Right ventricle myocardium inferior (tissue), 1 donor: ENCODE measurements around the gene ACYP2. TPM values are rescaled to one million over a fixed set of nuclear protein-coding genes. Genes with fewer than 3 reads are reported as not detected.
"Not testable (repeated sequence)": the region's sequence is repeated elsewhere in the genome, so short reads cannot be mapped to it uniquely, and the experiment has no call there.

Source experiments
- ATAC-seq: fragments of 200-7000 bp; cut with Tn5 transposase; one replicate; pipeline ENCODE4 v1.9.1; 2020; ENCODE audit warnings: mild to moderate bottlenecking, moderate library complexity
- DNase-seq: peaks from one replicate; pipeline ENCODE4 v3.0.0; 2021; ENCODE audit errors: missing footprints
- intact Hi-C: fragments of 100-400 bp; cut with DNase I; formaldehyde crosslinking; loops from one replicate; pipeline ENCODE4 v1.11.0; 2022
- total RNA-seq: library from RNA; stranded (reverse); fragmentation: NEBNext Ultra II Directional; extraction: Animal tissue kit (Norgen Biotek cat#: 25700); gene quantifications from one replicate; pipeline ENCODE4 v1.2.1, GENCODE V29; 2021
- donor health status: DM: no; HTN: yes; CAD: no; lungs with severe emphysema.

ACYP2 gene
- total RNA-seq, 1 donor from 2014 or later: 62.6 TPM

DNA sequence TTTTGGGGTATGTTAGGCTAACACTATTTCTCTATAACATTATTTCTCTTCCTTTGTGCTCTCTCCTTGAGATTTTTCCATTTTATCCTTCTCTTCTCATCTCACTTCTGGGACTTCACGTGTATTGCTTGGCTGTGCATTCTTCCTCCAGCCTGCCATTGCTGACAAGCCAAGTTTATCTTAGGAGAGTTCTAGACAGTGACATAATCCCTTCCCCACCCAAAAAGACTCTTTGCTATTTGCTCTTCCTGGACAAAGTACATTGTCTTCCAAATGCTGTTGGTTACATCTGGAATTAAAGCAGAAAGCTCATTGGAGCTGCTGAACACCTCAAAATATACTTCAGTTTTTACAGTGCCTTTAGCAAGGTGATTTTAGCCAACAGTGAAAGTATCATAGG is 131.7 kb downstream of the ACYP2 start:
- intact Hi-C loops: no loop called here
- ATAC-seq (peak; percentile 46), DNase-seq (no peak)

DNA sequence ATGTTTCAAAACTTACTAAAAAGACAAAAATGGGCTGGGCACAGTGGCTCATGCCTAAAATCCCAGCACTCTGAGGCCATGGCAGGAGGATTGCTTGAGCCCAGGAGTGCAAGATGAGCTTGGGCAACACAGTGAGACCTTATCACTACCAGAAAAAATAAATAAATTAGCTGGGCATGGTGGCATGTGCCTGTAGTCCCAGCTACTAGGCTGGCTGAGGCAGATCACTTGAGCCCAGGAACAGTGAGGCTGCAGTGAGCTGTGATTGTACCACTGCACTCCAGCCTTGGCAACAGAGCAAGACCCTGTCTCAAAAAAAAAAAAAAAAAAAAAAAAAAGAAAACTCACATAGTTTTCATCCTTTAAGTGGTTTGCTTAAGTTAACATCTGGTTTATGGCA is 134.2 kb downstream of the ACYP2 start:
- intact Hi-C loops: no loop called here
- ATAC-seq (no peak), DNase-seq (no peak)

DNA sequence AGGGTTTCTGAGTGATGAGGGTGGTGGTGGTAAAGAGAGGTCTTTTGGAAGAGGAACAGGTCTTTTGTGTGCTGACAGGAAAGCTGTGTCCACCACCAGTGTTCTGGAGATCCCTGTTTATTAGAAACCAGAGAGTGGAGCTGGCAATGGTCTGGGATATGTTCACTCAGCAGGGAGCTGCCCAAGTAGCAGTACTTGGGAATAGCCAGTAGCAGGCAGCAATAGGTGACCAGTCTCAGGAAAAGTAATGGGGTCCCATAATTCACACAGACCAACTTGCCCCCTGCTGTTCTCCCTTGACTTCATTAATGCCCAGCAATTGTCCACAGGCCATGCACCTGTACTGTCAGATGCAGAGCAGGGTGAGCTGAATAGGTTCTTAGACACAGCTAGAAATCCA is 138.8 kb downstream of the ACYP2 start:
- ATAC-seq: no peak

DNA sequence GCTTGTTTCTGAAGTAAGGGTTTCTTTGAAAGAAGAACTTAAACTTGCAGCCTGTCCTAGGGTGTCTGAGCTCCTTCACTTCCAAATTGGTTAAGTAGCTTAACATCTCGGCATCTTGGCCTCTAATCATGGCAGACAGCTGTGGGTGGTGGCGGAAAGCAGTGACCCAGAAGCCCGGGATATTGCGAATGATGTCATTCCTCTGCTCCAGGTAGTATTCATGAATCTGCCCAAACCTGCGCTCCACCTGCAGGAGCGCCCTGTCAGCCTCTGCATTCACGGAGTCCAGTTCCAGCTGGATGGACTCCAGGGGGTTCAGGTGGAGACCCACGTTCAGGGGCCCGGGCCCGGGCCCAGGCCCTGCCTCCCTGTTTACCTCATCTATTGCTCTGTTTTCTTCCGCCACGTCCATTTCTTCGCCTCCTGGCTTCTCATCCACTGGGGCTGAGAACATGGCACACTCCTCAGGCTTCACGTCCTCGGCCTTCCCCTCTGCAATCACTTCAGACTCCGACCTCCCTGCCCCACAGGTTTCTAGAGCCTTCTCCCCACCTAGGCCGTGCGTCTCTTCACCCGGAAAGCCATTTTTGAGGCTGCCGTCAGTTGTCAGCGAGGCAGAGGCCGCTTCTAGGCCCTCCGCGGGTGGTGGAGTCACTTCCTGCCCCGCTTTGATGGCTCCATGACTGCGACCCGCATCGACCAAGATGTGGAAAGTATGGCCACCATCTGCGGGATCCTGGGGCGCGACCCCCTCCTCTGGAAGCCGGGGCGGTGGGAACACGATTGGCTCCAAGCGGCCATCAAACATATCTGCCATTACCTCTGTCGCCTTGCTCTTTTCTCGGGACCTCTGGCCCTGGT is 140.0 kb downstream of the ACYP2 start:
- intact Hi-C loops: loop anchor here (2.0 kb wide), 1 partner anchor 29 kb away; no protein-coding TSS in a partner anchor
- ATAC-seq (no peak), DNase-seq (no peak)

More for the DNA sequence above, 138.8 kb downstream of the ACYP2 start:
- intact Hi-C loops: no loop called here
- no peak for DNase-seq

DNA sequence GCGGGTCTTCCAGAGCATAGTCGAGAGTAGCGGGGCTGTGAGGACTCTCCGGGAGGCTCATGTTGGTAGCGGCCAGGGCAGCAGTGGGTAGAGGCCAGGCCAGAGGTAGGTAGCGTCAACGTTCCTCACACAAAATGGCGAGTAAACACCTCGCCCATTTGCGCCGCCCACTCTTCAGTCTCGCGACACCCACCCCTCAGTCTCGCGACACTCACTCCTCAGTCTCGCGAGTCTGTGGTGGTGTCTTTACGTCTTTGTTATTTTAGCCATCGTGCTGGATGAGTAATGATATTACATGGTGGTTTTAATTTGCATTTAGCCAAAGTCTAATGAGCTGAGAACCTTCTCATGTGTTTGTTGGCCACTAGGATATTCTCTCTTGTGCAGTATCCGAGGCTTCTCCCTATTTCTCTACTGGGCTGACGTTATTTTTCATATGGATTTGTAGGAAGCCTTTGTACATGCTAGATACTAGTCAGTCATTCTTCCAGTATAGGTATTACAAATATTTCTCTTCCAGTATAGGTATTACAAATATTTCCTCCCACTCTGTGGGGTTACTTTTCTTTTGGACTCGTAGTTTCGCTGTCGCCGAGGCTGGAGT is 140.8 kb downstream of the ACYP2 start, which contains the start of gene TSPYL6:
Gene TSPYL6, minus strand, starts transcription at position 139 of the 604 bp plus-strand sequence. Its CDS starts 78 bp downstream, at position 61.
- no peak for ATAC-seq
- intact Hi-C loops: loop anchor here (2.0 kb wide), 1 partner anchor 29 kb away; no protein-coding TSS in a partner anchor
- no peak for DNase-seq

DNA sequence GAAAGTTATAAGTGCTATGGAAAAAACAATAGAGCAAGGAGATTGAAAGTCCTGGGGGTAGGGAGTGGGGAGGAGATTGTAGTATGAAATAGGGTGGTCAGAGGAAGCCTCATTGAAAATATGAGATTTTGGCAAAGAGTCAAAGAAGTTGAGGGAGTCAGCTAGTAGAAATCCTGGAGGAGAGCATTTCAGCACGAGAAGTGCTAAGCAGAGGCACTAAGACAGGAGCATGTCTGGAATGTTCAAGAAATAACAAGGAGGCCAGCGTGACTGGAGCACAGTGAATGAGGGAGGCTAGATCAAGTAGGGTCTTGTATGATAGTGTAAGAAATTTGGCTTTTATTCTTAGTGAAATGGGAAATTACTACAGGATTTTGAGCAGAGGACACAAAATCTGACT is 142.8 kb downstream of the ACYP2 start:
- intact Hi-C loops: no loop called here
- ATAC-seq (no peak), DNase-seq (no peak)

DNA sequence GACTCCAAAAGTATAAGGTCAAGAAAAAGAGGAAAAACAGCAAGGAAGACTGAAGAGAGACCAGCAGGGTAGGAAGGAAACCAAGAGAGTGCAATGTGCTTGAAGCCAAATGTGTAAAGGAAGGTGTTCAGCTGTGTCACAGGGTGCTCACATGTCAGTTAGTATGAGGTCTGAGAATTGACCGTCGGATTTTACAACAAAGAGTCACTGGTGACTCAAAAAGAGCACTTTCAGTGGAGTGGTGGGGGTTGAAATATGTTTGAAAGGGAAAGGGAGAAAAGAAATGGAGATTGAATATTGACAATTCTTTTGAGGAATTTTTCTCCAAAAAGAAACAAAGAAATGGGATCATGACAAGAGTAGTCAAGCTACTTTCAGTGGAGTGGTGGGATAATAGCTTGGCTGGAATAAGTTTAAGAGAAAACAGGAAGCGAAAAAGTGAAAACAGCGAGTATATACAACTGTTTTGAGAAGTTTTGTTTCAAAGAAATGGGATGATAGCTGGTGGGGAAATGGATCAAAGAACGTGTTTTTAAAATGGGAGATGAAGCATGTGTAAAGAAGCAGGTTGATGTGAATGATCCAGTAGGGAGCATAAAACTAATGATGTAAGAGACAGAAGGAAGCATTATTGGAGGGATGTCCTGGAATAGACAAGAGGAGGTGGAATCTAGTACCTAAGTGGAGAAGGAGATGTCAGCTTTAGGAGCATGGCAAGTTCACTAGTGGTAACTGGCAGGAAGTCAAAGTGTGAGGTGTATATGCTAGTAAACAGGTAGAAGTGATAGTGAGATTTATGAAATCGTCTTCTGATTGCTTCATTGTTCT is 144.2 kb downstream of the ACYP2 start:
- no peak for ATAC-seq
- intact Hi-C loops: no loop called here
- no peak for DNase-seq

DNA sequence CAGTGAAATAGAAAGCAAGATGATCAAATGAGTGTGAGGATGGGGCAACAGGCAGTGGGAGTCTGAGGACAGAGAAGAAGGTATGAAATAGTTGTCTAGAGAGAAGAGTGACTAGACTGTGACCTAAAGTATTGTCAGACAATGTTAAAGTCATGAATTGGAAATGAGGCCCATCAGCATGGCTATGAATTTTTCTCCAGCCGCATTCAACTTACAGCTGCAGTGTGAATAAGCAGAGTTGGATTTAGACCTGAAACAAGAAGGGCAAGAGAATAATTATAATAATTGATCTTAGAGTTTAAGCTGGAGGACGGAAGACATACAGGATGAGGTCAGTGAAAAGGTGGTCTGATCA is 144.8 kb downstream of the ACYP2 start:
- no peak for ATAC-seq
- intact Hi-C loops: no loop called here
- no peak for DNase-seq

DNA sequence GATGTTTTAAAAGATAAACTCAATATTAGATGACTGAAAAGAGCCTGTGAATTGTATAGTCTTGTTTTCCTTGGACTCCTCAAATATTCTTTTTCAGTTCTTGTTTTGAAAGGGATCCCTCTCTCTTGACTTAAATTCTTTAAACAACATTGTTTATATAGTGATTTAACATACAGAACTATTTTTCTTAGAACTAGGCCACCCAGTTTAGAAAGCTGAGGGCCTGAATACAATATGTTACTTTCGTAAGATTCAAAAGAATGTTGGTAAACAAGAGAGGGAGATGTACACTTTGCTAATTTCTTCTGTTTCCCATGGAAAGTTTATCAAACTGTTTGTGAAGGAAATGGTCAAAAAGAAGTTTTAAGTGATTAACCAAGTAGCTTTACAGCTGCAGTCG is 146.1 kb downstream of the ACYP2 start:
- DNase-seq (no peak), ATAC-seq (no peak)
- intact Hi-C loops: no loop called here

DNA sequence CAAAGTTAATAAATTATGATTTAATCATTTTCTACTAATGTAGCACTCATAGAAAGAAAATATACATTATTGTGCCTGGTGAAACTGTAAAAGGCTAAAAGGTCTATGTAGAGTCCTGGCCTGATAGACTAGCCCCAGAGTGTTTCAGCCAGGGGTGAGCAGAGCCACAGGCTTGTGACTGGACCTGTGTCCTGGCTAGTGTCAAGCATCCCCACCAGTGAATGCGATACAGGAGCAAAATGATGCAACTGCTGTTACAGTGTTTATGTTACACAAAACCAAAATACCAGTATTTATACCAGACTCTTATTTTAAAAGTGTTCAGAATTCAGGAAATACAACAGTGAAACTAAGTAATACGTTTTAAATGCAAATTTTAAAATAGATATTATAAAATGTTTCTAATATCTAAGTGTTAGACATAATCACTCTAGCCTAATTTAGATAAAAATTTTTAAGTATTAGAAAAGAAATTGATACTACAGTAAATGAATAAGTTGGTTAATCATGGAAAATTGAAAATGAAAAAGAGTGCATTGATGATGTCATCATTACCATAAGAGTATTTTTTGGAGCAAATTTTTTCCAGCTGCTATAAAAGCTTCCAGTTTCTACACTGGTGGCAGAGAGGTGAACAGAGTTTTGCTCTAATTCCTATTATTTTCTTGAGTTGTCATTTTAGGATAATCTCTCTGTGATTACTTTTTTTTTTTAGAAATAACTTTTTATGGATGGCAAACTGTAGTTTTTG is 146.8 kb downstream of the ACYP2 start:
- ATAC-seq (no peak), DNase-seq (no peak)
- intact Hi-C loops: no loop called here

DNA sequence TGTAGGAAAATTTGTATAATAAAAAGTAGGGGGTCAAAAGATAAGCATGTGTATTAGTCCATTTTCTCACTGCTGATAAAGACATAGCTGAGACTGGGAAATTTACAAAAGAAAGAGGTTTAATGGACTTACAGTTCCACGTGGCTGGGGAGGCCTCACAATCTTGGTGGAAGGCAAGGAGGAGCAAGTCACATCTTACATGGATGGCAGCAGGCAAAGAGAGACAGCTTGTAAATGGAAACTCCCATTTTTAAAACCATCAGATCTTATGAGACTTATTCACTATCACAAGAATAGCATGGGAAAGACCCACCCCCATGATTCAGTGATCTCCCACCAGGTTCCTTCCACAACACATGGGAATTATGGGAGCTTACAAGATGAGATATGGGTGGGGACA is 149.7 kb downstream of the ACYP2 start:
- ATAC-seq, DNase-seq, intact Hi-C loops: not testable (repeated sequence)

DNA sequence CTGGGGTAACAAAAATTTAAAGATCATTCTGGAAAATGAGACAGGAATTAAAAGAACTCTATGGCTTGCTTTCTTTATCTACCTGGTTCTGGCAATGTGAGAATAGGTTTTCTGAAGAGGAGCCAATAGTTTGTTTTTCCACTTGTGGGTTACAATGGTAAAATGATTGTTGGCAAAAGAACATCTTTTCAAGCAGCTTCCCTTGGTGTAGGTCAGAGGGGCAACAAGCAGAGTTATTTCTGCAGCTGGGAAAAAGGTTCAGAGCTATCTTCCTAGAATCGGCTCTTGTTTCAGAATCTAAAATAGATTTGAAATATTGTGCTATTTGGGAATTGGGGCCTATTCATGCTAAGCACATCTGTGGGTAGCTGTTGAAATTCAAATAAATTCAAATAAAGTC is 152.2 kb downstream of the ACYP2 start:
- DNase-seq: no peak
- intact Hi-C loops: no loop called here
- no peak for ATAC-seq

DNA sequence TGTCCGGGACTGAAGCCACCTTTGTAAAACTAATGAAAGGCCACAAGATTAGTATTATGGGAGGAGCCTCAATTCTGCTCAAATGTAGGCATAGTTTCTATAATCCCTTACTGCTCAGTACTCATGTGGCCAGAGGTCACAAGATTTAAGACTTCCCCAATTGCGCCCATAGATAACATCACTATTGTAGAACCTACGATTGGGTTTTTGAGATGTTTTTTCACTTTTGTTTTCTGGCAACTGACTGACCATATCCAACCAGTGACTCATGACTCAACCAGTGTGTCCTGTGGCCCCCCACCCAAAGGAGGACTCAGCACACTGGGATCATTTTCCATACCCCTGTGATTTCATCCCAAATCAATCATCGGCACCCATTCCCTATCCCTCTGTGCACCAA is 155.8 kb downstream of the ACYP2 start:
- DNase-seq (no peak), ATAC-seq (no peak)
- intact Hi-C loops: no loop called here

DNA sequence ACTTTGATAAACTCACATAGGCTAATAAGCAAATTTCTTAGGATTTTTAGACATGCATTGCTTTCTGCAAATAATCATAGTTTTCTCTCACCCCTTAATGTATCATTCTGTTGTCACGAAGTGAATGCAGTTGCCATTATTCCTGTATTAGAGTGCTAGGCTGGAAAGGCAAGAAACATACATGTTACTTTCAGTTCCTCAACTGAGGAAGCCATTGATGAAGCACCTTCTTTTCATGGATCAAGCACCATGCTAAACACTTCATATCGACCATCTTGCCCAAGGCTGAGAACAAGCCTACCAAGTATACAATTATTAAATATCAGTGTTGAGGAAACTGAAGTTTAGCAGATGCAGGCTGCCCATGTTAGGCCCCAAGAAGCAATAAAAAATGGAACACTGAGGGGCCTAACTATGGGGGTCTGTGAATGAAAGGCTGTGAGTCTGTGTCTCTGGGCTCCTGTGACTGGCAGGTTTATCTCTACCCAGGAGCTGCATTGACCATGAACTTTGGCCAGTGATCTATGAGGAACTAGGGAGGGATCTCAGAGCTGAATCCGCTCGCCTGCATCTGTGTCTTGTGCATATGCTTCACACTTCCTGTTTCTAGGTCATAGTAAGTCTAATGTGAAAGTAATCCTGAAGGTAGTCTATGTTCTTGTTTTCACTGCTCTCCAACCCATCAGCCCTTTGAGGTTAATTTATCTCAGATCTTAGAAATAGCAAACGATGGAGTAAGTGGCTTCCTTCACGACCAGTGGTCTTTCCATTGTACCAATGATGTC is 156.6 kb downstream of the ACYP2 start:
- intact Hi-C loops: no loop called here
- ATAC-seq: no peak
- no peak for DNase-seq

DNA sequence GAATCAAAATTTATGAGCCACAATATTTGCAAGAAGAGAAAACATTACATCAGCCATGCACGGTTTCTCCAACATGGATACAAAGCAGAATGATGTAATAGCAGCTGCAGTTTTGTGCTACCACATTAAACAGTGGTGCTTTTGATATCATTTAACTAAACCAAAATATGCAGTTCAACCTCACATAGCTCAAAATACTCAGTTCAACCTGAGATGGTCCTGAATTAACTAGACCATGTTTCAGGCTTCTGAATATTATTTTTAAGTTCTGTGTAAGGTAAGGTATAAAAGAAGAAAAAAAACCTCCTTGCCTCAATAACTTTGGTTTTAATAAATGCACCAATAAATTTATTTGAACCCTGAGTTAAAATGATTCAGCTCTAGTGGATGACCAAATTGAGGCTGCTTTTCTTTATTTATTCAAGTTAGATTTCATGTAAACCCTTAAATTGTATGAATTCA is 159.4 kb downstream of the ACYP2 start:
- ATAC-seq (peak; percentile 65), DNase-seq (no peak)
- intact Hi-C loops: no loop called here

DNA sequence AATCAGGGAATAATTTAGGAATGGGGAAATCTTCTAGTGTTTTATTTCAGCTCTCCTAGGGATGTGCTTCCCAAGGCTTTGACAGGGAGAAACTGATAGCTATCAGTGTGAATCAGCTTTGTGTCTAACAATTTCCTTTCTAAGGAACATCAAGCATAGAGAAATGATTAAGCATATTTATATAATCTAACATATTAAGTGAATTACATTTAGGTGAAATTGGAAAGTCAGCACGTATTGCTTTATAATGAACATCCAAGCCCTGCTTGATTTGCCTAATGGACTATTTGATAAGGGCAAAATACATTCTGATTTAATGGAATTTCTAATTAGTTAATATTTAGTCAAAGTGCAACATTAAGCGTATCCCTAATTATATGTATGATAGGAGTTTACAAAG is 160.1 kb downstream of the ACYP2 start:
- intact Hi-C loops: no loop called here
- no peak for ATAC-seq
- no peak for DNase-seq

DNA sequence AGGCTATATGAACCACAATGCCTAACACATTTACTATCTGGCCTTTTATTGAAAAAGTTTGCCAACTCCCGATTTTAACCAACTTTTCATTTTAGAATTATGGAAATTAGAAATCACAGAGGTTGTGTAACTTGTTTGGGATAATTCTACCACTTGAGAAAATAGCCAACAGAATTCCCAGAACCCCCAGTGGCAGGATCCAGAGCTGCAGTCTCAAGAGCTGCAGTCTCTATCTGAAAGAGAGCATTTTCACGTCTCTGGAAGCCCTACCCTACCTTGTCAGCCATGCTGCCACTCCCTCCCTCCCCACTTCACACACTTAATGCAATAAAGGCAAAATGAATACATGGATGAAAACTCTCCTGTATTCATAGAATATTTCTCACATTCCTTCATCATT is 164.0 kb downstream of the ACYP2 start:
- intact Hi-C loops: no loop called here
- no peak for ATAC-seq
- no peak for DNase-seq

DNA sequence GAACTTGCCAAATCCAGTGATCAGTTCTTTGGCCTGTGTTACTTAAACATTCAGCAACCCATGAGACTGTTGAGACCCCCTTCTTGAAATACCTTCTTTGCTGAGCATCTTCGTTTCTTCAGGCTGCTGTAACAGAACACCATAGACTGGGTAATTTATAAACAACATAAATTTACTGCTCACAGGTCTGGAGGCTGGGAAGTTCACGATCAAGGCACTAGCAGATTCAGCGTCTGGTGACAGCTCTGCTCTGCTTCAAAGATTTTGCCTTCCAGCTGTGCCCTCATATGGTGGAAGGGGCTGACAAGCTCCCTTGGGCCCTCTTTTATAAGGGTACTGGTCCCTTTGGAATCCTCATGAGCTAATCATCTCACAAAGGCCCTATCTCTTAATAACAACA is 169.4 kb downstream of the ACYP2 start:
- DNase-seq (no peak), ATAC-seq (no peak)
- intact Hi-C loops: no loop called here
